GM12865 (cell line): ENCODE measurements around the gene ADGRV1.

Source experiments
- DNase-seq: peaks from one replicate; pipeline ENCODE4 v3.0.0; 2010; ENCODE audit warnings: low read depth
- H3K4me3 ChIP-seq: 2 replicates; pipeline ENCODE4 v1.5.1; 2011; ENCODE audit warnings: mild to moderate bottlenecking, low read depth, low read length, control low read depth
- TF ChIP-seq, protein P1 (sequence below): IDR thresholded peaks from 2 replicates; pipeline ENCODE4 v1.5.1; 2011; ENCODE audit warnings: low read length, control low read depth, low read depth, inconsistent platforms; ENCODE audit not compliant: insufficient read depth; ENCODE audit errors: missing control alignments

The ADGRV1 gene

DNA sequence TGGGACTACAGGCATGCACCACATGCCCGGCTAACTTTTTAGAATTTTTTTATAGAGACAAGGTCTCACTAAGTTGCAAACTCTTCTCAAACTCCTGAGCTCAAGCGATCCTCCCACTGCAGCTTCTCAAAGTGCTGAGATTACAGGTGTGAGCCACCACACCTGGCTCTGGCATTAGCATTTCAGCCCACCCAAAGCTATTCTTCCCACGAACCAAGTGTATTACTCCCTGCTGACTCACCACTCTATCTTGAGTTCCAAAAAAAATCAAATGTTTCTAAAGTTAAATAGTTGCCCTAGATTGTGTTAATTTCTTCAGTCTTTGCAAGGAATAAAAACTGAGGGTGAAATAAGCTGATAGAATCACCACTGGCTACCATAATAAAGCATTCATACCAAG is 619.0 kb downstream of the ADGRV1 start:
- TF ChIP-seq, protein P1, sequence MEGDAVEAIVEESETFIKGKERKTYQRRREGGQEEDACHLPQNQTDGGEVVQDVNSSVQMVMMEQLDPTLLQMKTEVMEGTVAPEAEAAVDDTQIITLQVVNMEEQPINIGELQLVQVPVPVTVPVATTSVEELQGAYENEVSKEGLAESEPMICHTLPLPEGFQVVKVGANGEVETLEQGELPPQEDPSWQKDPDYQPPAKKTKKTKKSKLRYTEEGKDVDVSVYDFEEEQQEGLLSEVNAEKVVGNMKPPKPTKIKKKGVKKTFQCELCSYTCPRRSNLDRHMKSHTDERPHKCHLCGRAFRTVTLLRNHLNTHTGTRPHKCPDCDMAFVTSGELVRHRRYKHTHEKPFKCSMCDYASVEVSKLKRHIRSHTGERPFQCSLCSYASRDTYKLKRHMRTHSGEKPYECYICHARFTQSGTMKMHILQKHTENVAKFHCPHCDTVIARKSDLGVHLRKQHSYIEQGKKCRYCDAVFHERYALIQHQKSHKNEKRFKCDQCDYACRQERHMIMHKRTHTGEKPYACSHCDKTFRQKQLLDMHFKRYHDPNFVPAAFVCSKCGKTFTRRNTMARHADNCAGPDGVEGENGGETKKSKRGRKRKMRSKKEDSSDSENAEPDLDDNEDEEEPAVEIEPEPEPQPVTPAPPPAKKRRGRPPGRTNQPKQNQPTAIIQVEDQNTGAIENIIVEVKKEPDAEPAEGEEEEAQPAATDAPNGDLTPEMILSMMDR = no peak
- H3K4me3 ChIP-seq = no peak overlapping the region
- no peak for DNase-seq

DNA sequence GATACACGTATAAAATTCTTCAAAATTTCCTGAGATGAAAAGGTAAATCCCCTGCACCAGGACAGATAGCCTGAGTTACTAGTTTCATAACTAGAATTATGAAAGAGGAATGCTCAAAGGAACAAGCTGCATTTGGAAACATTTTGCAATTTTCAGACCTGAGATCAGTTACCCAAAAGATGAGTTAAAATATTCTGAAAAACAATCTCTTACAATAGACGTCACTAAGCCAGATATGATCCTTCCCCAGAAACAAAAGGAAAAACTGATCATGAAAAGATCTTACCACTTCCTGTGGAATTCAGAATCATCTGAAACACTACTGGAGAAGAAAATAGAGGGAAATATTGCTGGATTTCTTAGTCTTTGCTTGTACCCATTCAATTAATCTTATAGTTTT is 619.9 kb downstream of the ADGRV1 start:
- TF ChIP-seq, protein P1 = no peak
- no peak overlapping the region for H3K4me3 ChIP-seq
- no peak for DNase-seq

DNA sequence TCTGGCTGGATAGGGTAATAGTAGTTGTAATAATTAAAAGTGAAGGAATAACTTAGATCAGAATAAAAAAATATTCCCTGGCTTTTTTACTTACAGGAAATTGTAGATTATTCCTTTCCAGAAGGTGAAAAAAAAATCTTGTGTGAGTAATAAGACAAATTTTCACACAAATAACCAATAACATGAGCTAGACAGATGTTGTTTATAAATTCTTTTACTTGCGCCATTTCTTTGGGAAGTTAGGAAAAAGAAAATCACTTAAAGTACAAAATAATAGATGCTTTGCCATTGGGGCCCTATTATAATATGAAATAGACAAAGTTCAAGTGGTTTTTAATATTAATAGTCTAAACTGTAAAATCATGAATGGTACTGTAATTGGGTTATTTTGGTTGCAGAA is 620.4 kb downstream of the ADGRV1 start:
- DNase-seq = no peak
- no peak overlapping the region for H3K4me3 ChIP-seq
- TF ChIP-seq, protein P1 = no peak

DNA sequence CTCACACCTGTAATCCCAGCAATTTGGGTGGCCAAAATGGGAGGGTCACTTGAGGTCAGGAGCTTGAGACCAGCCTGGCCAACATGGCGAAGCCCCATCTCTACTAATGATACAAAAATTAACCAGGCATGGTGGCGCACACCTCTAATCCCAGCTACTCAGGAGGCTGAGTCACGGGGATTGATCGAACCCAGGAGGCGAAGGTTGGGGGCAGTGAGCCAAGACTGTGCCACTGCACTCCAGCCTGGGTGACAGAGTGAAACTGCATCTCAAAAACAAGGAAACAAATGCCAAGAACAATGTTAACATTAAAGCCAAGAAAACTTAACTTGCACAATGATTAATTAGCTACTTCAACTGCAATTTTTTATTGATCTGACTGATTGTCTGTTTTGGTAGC is 621.9 kb downstream of the ADGRV1 start:
- no peak for DNase-seq
- no peak overlapping the region for H3K4me3 ChIP-seq
- TF ChIP-seq, protein P1 = no peak

DNA sequence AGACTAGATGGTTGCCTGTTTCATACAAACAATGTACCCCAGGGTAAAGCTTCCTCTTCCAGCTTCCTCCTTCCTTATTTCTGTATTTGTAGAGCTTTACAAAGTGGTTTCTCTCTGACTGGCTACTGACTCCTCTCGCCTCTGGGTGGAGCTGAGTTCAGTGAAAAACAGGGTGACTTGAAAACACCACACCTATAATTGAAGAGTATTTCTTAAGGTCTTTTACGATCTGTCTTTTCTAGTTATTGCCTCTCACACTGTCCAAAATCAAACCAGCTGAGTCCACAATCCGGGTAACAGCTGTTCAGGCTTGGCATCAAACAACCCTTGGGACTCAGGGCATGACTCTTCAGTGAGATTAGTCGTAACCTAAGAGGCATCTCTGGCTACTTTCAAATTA is 624.2 kb downstream of the ADGRV1 start:
- no peak overlapping the region for H3K4me3 ChIP-seq
- TF ChIP-seq, protein P1 = no peak
- peak; percentile 48 for DNase-seq

DNA sequence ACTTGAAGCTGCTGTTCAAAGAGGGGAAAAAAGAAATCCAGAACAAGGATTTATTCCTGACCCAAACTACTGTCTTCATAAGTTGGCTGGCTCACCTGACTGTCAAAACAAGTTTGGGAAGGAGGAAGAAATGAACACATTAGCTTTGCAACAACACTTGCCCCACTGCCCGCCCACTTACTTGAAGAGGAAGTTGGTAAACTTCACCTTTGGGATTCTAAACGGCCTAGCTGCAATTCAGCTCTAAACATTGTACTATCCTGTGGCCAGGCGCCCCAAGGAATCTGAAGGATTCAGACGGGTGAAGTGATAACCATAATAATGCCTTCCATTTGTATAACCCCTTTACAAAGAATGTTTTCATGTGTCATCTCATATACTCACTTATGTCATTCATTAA is 625.1 kb downstream of the ADGRV1 start:
- TF ChIP-seq, protein P1 = no peak
- no peak for DNase-seq
- no peak overlapping the region for H3K4me3 ChIP-seq

DNA sequence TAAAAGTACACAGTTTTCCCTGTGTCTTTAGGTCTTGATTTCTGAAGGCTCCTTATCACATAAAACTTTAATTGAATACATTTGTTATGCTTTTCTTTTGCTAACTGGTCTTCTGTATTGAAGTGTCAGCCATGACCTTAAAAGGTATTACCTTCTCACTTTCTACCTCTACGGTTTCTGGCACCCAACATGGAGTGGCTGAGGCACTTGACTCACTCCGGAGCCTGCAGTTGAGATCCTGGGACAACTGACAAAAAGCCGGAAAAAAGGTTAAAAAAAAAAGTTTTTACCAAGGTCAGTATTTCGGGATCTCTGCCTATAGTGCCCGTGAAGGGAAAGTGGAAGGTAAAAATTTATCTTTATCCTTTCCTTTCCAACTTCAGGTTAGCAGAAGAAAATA is 627.5 kb downstream of the ADGRV1 start:
- DNase-seq = no peak
- TF ChIP-seq, protein P1 = no peak
- H3K4me3 ChIP-seq = no peak overlapping the region
